Subcutaneous adipose tissue (tissue), 4 donors: ENCODE data around the gene SAMD4B. TPM values are rescaled to one million over a fixed set of nuclear protein-coding genes. Genes with fewer than 3 reads are reported as not detected.

Source experiments
- CTCF ChIP-seq: fragments of 450-650 bp; IDR thresholded peaks from one replicate; pipeline ENCODE4 v1.5.1; 2016; ENCODE audit warnings: low read depth, mild to moderate bottlenecking, control low read depth, antibody characterized with exemption, moderate library complexity
- total RNA-seq, 4 donors: library from RNA; depleted of rRNA; stranded (reverse); fragments of >200 nt; gene quantifications; one replicate each; pipeline ENCODE4 v1.1.0, GENCODE V29; 2016

SAMD4B gene
- total RNA-seq, 4 donors from 2014 or later: 45.9 to 83.8 (median 49.4) TPM

GRCh38 chr19:39332293-39332692 is 9.9 kb upstream of the SAMD4B start:
- TF ChIP-seq CTCF: no peak

- TF ChIP-seq CTCF: no peak
Observed at GRCh38 chr19:39333507-39333906, 8.7 kb upstream of the SAMD4B start.

GRCh38 chr19:39334444-39334976 is 7.7 kb upstream of the SAMD4B start:
- TF ChIP-seq CTCF: no peak

- TF ChIP-seq CTCF: no peak
Observed at GRCh38 chr19:39335168-39335548, 7.1 kb upstream of the SAMD4B start.

GRCh38 chr19:39336483-39336882 is 5.7 kb upstream of the SAMD4B start:
- TF ChIP-seq CTCF: no peak

- no peak for TF ChIP-seq CTCF
Observed at GRCh38 chr19:39339674-39340073, 2.5 kb upstream of the SAMD4B start.

GRCh38 chr19:39341129-39341718 is 997 bp upstream of the SAMD4B start:
- TF ChIP-seq CTCF: no peak
